HCEC 1CT (cell line): ENCODE results near the gene ESF1.
"Not testable (repeated sequence)": the region's sequence is repeated elsewhere in the genome, so short reads cannot be mapped to it uniquely, and the experiment has no call there.

ENCODE experiments used
- DNase-seq: peaks from one replicate; pipeline ENCODE4 v3.0.0-alpha.2; 2017

Gene ESF1

GRCh38 chr20:13786143-13786828, 1.6 kb upstream of the ESF1 start:
- DNase-seq, result no peak

- no peak for DNase-seq
These were observed 337 bp downstream of the ESF1 start for GRCh38 chr20:13784271-13784892.

GRCh38 chr20:13783528-13783927, 1.2 kb downstream of the ESF1 start:
- DNase-seq, result no peak

GRCh38 chr20:13778827-13779226, 5.9 kb downstream of the ESF1 start:
- no peak for DNase-seq

GRCh38 chr20:13777171-13777601, 7.5 kb downstream of the ESF1 start:
- DNase-seq, result peak; percentile 67

GRCh38 chr20:13775867-13776266, 8.9 kb downstream of the ESF1 start:
- DNase-seq, result no peak

- DNase-seq, result peak; percentile 26
These were observed 12.2 kb downstream of the ESF1 start for GRCh38 chr20:13772529-13772928.

- DNase-seq, result peak; percentile 55
These were observed 12.8 kb downstream of the ESF1 start for GRCh38 chr20:13771853-13772453.

GRCh38 chr20:13770141-13770540, 14.6 kb downstream of the ESF1 start:
- DNase-seq, result no peak

GRCh38 chr20:13765868-13766416, 18.8 kb downstream of the ESF1 start:
- no peak for DNase-seq

- DNase-seq, result no peak
These were observed 19.4 kb downstream of the ESF1 start for GRCh38 chr20:13765299-13765698.

- DNase-seq, result not testable (repeated sequence)
These were observed 24.2 kb downstream of the ESF1 start for GRCh38 chr20:13760451-13760946.

GRCh38 chr20:13758884-13759283, 25.8 kb downstream of the ESF1 start:
- DNase-seq, result no peak

GRCh38 chr20:13756551-13756950, 28.2 kb downstream of the ESF1 start:
- DNase-seq, result no peak

GRCh38 chr20:13755809-13756208, 28.9 kb downstream of the ESF1 start:
- no peak for DNase-seq

GRCh38 chr20:13753436-13754036, 31.2 kb downstream of the ESF1 start:
- DNase-seq, result no peak

GRCh38 chr20:13749811-13750210, 34.9 kb downstream of the ESF1 start:
- no peak for DNase-seq

GRCh38 chr20:13745784-13746183, 38.9 kb downstream of the ESF1 start:
- no peak for DNase-seq

- DNase-seq, result no peak
These were observed 40.4 kb downstream of the ESF1 start for GRCh38 chr20:13744352-13744751.

- no peak for DNase-seq
These were observed 42.8 kb downstream of the ESF1 start for GRCh38 chr20:13741879-13742278.

- DNase-seq, result no peak
These were observed 44.7 kb downstream of the ESF1 start for GRCh38 chr20:13739731-13740649.

- DNase-seq, result not testable (repeated sequence)
These were observed 46.5 kb downstream of the ESF1 start for GRCh38 chr20:13738187-13738586.
